EL (cell line): ENCODE results near the gene KRTAP5-11.
"Not testable (repeated sequence)": the region's sequence is repeated elsewhere in the genome, so short reads cannot be mapped to it uniquely, and the experiment has no call there.

Experiments used
- DNase-seq: peaks from one replicate; pipeline ENCODE4 v3.0.0-alpha.2; 2016

KRTAP5-11 gene

DNA sequence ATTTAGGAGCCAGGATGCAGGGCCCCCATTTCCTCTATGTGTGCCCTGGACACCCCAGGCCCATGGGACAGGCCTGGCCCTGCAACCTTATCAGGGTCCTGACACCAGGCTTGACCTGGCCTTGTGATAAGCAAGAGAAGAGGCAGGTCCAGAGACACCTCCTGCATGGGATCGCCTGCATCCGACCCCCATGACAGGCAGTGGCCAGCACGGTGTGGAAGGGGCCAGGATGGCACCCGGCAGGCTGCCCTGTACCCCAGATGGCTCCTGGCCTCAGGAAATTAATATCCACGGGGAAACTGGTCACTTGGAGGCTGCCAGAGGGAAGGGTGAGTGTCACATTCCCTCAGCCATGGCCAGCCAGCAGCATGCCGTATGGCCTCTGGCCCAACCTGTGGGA, 27.7 kb downstream of the KRTAP5-11 start:
- no peak for DNase-seq

DNA sequence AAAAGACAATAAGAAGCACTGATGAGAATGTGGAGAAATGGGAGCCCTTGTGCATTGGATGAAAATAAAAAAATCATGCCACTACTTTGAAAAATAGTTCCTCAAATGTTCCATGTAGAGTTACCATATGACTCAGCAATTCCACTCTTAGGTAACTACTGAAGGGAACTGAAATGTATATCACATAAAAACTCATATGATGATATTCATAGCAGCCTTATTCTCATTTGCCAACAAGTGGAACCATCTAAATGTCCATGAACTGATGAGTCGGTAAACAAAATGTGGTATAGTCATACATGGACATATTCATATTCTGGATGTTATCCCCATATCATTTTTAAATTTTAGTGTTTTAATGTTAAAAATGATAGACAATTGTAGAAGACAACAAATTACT, 31.0 kb downstream of the KRTAP5-11 start:
- no peak for DNase-seq

DNA sequence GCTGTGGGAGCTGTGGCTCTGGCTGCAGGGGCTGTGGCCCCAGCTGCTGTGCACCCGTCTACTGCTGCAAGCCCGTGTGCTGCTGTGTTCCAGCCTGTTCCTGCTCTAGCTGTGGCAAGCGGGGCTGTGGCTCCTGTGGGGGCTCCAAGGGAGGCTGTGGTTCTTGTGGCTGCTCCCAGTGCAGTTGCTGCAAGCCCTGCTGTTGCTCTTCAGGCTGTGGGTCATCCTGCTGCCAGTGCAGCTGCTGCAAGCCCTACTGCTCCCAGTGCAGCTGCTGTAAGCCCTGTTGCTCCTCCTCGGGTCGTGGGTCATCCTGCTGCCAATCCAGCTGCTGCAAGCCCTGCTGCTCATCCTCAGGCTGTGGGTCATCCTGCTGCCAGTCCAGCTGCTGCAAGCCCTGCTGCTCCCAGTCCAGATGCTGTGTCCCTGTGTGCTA, 33.9 kb downstream of the KRTAP5-11 start:
- DNase-seq: no peak

DNA sequence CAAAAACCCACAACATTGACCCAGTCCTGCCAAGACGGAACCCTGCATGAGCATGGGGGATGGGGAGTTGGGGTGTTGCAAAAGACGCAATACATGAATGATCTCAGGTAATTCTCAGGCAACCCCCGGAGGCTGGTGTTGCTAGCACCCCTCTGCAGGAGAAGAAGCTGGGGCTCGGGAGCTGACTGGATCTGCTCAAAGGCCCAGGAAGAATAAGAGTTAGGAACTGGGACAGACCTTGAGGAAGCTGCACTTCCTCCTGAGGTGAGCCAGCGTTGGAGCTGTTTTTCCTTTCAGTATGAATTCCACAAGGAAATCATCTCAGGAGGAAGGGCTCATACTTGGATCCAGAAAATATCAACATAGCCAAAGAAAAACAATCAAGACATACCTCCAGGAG, 34.6 kb downstream of the KRTAP5-11 start, which contains the start of gene KRTAP5-9:
Gene KRTAP5-9, plus strand, starts transcription at position 301 of the 400 bp plus-strand sequence. CDS start 238 bp downstream, outside the sequence.
- DNase-seq: no peak

DNA sequence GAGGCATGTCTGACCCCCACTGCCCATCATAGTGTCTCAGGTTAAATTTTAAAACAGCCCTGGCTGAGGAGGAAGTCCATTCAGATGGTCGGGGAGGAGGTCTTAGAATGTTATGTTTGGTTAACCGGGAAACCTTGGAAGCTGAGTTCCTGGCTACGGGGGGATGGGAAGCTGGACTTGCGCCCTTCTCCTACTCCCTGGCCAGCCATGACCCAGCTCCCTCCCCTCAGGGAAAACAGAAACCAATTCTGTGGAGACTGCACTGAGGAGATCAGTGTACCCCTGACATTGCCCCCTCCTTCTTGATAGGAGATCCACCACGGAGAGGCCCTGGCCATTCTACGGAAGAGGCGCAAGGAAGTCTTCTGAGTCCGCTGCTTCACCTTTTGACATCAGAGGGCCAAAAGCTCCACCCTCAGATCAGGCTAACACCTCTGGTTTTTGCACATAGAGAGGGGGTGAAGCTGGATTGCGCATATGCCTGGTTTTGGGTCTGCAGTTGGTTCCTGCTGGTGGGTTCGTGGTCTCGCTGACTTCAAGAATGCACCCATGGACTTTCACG, 37.2 kb downstream of the KRTAP5-11 start:
- DNase-seq: no peak

DNA sequence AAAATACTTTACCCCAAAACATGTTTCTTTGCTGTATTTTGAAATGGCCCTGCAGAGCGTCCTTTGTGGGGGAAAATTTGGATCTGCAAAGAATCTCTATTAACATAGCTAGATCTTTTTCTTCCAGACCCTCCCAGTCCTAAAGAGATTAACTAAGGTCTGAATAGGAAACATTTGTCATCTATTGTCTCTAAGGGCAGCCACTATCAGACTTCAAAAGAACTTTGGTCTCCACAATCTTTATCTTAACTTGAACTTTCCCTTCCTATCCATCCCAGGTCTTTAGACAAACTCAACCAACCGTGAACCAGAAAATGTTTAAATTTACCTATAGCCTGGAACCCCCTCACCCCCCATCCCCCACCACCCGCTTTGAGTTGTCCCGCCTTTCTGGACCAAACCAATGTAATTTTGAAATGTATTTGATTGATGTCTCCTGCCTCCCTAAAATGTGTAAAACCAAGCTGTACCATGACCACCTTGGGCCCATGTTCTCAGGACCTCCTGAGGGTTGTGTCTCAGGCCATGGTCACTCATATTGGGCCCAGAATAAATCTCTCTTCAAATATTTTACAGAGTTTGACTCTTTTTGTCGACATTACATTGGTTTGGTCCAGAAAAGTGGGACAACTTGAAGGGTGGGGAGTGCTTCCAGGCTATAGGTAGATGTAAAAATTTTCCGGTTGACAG, 38.0 kb downstream of the KRTAP5-11 start:
- DNase-seq: no peak

DNA sequence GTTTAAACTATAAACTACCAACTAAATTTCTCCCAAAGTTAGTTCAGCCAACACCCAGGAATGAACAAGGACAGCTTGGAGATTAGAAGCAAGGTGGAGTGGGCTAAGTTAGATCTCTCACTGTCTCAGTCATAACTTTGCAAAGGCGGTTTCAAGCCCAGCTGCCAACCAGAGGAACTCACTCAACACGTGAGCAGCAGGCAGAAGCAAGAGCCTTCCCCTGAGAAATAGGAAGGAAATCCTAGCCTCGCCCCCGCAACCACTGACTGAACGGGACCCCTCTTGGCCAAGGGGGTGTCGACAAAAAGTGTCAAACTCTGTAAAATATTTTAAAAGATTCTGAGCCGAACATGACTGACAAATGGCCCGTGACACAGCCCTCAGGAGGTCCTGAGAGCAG, 38.8 kb downstream of the KRTAP5-11 start:
- DNase-seq: no peak

DNA sequence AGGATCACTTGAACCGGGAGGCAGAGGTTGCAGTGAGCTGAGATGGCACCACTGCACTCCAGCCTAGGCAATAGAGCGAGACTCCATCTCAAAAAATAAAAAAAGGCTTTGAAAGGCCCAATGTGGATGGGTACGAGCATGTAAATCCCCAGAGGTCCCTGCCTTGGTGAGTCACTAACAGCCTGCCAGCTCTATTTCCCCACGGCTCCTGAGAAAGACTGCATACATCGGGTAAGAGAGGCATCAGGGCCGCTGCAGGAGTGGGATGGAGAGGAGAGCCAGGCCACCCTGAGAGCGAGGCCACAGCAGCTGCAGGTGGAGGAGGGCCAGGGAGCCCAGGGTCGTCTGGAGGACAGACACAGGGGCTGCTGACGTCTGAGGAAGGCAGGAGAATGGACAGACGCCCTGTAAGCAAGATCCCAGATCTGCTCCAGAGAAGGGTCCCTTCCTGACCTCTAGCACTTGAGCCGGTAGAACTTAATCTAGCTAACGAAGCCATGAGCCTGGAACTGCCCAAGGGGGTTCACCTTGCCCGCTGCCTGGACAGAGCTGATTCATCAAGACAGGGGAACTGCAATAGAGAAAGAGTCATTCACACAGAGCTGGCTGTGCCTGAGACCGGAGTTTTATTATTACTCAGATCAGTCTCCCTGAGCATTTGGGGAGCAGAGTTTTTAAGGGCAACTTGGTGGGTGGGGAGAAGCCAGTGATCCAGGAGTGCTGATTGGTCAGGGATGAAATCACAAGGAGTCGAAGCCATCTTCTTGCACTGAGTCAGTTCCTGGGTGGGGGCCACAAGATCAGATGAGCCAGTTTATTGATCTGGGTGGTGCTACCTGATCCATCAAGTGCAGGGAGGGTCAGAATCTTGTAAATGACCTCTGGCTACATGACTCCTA, 39.5 kb downstream of the KRTAP5-11 start:
- DNase-seq: no peak

DNA sequence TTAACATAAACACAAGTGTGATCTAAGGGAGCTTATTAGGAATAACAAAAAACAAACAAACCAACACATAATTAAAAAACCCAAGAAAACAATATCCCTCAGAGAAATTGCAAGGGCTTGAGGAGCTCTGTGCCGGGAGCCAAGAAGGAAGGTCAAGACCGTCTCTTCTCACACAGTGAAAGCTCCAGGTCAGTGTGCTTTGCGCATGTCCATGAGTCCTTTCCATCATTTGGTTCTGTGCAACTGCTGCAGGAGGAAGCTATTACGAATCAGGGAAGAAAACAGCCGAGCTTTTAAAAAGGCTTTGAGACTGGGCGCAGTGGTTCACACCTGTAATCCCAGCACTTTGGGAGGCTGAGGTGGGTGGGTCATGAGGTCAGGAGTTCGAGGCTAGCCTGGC, 40.3 kb downstream of the KRTAP5-11 start:
- DNase-seq: no peak

DNA sequence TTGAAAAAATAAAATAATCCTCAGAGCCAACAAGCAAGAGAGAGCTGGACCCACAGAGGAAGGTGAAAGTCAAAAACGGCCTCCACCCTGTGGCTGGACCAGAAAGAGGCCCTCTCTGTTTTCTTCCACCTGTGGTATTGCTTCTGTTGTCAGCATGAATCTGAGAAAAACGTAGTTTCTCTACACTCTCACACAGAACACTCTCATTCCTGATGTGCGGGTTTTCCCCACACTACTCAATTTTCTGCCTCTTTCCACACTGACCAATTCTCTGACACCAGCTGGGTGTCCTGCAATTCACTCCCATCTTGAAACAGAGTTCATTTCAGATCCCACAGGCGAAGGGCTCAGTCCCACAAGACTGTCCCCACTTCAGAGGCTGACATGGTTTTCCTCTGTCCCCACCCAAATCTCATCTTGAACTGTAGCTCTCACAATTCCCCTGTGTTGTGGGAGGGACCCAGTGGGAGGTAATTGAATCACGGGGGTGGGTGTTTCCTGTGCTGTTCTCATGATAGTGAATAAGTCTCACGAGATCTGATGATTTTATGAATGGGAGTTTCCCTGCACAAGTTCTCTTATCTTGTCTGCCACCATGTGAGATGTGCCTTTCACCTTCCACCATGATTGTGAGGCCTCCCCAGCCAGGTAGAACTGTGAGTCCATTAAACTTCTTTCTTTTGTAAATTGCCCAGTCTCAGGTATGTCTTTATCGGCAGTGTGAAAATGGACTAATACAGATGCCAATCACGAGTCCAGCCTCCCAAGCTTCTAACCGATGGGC, 42.0 kb downstream of the KRTAP5-11 start:
- not testable (repeated sequence) for DNase-seq

DNA sequence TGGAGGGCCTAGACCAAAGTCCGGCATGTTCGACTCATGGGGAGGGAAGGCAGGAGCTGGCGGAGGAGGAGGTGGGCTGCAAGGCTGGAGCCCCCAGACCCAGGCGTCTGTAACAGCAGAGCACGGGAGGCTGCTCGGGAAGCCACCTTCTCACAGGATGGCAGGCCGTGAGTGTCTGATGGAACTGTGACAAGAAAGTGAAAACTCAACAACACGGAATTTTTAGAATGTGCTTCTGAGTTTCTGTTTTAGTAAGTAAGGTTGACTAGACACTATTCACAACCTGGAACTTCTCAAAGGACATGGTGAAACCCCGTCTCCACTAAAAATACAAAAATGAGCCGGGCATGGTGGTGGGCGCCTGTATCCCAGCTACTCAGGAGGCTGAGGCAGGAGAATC, 42.7 kb downstream of the KRTAP5-11 start:
- DNase-seq: not testable (repeated sequence)

DNA sequence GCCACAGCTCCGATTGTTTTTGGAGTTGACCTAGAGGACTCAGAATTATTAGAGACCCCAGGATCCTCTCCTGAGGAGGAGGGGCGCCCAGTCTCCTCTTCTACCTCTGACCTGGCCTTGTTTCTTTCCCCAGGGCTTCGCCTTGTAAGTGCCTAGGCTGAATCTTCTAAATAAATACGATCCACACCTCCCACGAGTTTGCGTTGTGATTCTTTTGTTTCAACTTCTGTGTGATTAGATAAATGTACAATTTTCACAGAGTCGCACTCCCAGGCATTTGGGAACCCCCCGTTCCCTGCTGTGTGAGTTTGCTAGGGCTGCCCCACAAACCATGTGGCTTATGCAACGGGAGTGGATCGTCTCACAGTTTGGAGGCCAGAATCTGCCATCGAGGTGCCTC, 43.7 kb downstream of the KRTAP5-11 start:
- DNase-seq: no peak

DNA sequence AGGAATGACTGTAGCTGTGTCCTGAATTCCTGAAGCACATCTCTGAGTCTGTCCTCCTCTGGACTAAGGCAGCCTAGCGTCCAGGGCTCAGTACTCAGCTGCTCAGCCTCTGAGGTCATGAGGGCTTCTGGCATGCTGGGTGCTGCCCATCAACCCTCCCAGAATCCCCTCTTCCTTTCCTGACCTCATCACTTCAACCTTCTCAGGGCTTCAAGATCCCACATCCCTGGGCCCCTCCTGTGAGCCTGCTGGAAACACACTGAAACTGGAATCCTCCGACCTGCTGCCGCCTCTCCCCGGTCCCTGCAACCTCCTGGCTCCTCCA, 44.0 kb downstream of the KRTAP5-11 start:
- no peak for DNase-seq

DNA sequence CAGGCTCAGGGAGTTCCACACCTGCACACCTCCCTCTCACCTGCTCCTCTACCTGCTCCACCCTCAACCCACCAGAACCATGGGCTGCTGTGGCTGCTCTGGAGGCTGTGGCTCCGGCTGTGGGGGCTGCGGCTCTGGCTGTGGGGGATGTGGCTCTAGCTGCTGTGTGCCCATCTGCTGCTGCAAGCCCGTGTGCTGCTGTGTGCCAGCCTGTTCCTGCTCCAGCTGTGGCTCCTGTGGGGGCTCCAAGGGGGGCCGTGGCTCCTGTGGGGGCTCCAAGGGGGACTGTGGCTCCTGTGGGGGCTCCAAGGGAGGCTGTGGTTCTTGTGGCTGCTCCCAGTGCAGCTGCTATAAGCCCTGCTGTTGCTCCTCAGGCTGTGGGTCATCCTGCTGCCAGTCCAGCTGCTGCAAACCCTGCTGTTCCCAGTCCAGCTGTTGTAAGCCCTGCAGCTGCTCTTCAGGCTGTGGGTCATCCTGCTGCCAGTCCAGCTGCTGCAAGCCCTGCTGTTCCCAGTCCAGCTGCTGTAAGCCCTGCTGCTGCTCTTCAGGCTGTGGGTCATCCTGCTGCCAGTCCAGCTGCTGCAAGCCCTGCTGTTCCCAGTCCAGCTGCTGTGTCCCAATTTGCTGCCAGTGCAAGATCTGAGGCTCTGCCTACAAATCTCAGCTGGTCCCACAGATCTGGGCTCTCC, 44.6 kb downstream of the KRTAP5-11 start, which contains the start of gene KRTAP5-8:
Gene KRTAP5-8, plus strand, starts transcription at position 49 of the 689 bp plus-strand sequence. Its CDS starts 31 bp downstream, at position 80.
- not testable (repeated sequence) for DNase-seq

DNA sequence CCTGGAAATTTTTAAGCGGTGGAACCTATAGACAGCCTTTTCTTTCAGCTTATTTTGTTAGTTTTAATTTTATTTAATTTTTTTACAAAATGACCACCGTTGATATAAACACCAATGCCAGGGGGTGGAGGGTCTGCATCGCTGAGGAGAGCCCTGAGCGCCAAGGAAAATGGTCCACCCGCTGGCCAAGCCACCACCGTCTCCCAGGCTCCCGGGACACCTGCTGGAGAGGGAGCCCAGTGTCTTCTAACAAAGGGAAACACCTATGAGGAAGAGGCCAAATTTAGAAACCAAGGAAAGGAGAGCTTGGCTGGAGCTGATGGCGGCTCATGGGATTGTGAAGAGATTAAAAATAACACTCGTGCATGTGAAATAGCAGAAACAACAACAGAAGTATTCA, 45.1 kb downstream of the KRTAP5-11 start:
- DNase-seq: no peak

DNA sequence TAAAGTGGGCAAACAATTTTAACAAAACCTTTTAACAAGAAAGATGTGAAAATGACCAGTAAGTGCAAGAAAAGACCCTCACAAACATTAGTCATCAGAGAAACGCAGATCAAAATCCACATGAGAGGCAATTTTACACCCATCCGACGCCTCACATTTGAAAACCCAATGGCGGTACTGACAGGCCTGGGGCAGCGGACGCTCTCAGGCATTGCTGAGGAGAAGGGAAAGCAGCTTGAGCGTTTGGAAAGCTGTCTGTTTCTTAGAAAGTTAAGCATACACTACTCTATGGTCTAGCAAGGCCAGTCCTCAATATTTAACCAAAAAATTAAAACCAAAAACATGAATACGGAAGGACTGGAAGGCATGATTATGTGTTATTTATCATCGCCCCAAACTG, 46.9 kb downstream of the KRTAP5-11 start:
- no peak for DNase-seq

DNA sequence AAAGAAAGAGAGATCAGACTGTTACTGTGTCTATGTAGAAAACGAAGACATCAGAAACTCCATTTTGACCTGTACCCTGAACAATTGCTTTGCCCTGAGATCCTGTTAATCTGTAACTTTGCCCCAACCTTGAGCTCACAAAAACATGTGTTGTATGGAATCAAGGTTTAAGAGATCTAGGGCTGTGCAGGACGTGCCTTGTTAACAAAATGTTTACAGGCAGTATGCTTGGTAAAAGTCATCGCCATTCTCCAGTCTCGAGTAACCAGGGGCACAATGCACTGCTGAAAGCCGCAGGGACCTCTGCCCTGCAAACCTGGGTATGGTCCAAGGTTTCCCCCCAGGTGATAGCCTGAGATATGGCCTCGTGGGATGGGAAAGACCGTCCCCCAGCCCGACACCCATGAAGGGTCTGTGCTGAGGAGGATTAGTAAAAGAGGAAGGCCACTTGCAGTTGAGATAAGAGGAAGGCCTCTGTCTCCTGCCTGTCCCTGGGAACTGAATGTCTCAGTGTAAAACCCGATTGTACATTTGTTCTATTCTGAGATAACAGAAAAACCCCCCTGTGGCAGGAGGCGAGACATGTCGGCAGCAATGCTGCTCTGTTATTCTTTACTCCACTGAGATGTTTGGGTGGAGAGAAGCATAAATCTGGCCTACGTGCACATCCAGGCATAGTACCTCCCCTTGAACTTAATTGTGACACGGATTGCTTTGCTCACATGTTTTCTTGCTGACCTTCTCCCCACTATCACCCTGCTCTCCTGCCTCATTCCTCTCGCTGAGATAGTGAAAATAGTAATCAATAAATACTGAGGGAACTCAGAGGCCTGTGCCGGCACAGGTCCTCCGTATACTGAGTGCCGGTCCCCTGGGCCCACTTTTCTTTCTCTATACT, 47.7 kb downstream of the KRTAP5-11 start:
- not testable (repeated sequence) for DNase-seq

DNA sequence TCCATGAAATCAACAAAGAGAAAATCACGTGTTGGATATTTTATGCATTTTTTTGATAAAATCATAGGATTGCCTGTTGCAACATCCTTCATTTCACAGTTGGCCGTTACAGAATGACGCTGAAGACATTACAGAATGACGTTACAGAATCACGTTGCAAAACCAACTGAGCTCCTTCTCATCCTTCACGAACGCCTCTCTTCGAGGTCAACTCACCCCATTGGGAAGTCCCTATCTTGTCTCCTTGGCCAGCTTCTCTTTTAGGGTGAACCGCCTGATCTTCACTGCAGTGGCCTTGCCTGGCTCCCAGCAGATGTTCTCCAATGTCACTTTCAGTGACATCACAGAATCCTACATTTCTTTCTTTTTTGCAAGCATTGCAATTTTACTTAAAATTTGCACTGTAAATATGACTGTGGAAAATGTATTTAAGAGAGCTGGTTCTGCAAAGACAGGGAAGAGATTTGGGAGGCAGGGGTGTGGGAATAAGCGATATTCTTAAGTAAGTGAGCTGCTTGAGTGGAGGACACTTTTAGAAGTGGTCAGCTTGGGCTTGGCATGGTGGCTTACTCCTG, 50.6 kb downstream of the KRTAP5-11 start:
- no peak for DNase-seq
